Stimulated activated CD4-positive, alpha-beta T cell treated with anti-CD3 and anti-CD28 coated beads, Interleukin-1b, Interleukin-23, amount 100 ng/mL, for 4 hours (primary cell): Measurements from ENCODE around the gene NPIPB2.
"Not testable (repeated sequence)": the region's sequence is repeated elsewhere in the genome, so short reads cannot be mapped to it uniquely, and the experiment has no call there.

Experiments
- DNase-seq, 2 donors: peaks; one replicate each; pipeline ENCODE4 v3.0.0-alpha.2; 2020; ENCODE audit warnings: low read depth in 2 of 2

Gene NPIPB2

GRCh38 chr16:11941945-11942344 lies at the start of gene NPIPB2:
Gene NPIPB2, minus strand, starts transcription at chr16:11942045. Its CDS starts 0 bp downstream, at chr16:11942045.
- not testable (repeated sequence) for DNase-seq

- no peak for DNase-seq
Observed at GRCh38 chr16:11990702-11991390, 49.0 kb upstream of the NPIPB2 start.

- no peak for DNase-seq
Observed at GRCh38 chr16:11988258-11988978, 46.6 kb upstream of the NPIPB2 start.

- no peak for DNase-seq
Observed at GRCh38 chr16:11986521-11987057, 44.7 kb upstream of the NPIPB2 start.

GRCh38 chr16:11985250-11985649 lies 43.4 kb upstream of the NPIPB2 start:
- no peak for DNase-seq

- no peak for DNase-seq
Observed at GRCh38 chr16:11980136-11980844, 38.4 kb upstream of the NPIPB2 start.

GRCh38 chr16:11979013-11979672 lies 37.3 kb upstream of the NPIPB2 start:
- DNase-seq = no peak

GRCh38 chr16:11978080-11978479 lies 36.2 kb upstream of the NPIPB2 start:
- DNase-seq = no peak

- DNase-seq = no peak
Observed at GRCh38 chr16:11977376-11978041, 35.7 kb upstream of the NPIPB2 start.

- no peak for DNase-seq
Observed at GRCh38 chr16:11976850-11977375, 35.1 kb upstream of the NPIPB2 start.

- no peak for DNase-seq
Observed at GRCh38 chr16:11973070-11973469, 31.2 kb upstream of the NPIPB2 start.

- no peak for DNase-seq
Observed at GRCh38 chr16:11972128-11972527, 30.3 kb upstream of the NPIPB2 start.

- DNase-seq = not testable (repeated sequence)
Observed at GRCh38 chr16:11970292-11970691, 28.4 kb upstream of the NPIPB2 start.

- no peak for DNase-seq
Observed at GRCh38 chr16:11968577-11968976, 26.7 kb upstream of the NPIPB2 start.

GRCh38 chr16:11967195-11967911 lies 25.5 kb upstream of the NPIPB2 start:
- DNase-seq = no peak

GRCh38 chr16:11966173-11966572 lies 24.3 kb upstream of the NPIPB2 start:
- DNase-seq = no peak

GRCh38 chr16:11964761-11965551 lies 23.1 kb upstream of the NPIPB2 start, which contains the start of gene TNFRSF17:
Gene TNFRSF17, plus strand, starts transcription at chr16:11965210. Its CDS starts 115 bp downstream, at chr16:11965325.
- DNase-seq = no peak

GRCh38 chr16:11963706-11964105 lies 21.9 kb upstream of the NPIPB2 start:
- no peak for DNase-seq

- not testable (repeated sequence) for DNase-seq
Observed at GRCh38 chr16:11962978-11963377, 21.1 kb upstream of the NPIPB2 start.
